Epithelial cell of proximal tubule (primary cell): ENCODE data around the gene CHST15. TPM values are rescaled to one million over a fixed set of nuclear protein-coding genes. Genes with fewer than 3 reads are reported as not detected.

Experiments
- DNase-seq: peaks from one replicate; pipeline ENCODE4 v3.0.0-alpha.2; 2011; ENCODE audit warnings: low read depth
- H3K4me3 ChIP-seq: 2 replicates; pipeline ENCODE4 v1.5.1; 2011; ENCODE audit warnings: low read depth, mild to moderate bottlenecking, low read length
- CTCF ChIP-seq: conservative IDR thresholded peaks from 2 replicates; pipeline ENCODE4 v1.5.1; 2012; ENCODE audit warnings: low read depth, mild to moderate bottlenecking, low read length
- total RNA-seq: library from RNA; depleted of rRNA; stranded (reverse); fragments of >200 nt; gene quantifications from 2 replicates; pipeline ENCODE4 v1.2.3, GENCODE V29; 2015

CHST15 gene
- total RNA-seq, 1 donor from 2014 or later = 20.6 TPM

DNA sequence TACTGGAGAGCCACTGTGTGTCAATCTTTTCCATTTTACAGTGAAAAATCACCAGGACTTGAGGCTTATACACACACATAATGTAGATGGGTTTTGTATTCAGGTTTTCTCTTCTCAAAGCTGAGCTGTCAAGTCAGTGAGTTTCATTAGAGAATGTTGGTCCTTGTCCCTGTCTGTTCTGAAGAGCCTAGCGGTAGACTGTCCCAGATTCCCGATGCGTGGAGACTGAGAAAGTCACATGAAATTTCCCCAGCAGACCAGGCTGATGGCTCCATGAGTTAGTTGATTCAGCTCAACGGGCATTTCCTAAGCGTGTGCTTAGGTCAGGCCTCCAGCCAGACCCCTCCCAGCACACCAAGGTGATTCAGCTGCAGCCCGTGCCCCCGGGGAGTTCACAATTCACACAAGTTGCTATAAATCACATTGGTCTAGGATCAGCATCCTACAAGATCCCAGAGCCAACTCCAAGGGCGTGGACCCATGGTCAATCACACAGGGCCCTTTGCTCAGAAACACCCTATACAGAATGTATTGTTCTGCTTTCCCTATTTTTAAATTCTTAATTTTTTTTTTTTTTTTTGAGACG, 17.2 kb downstream of the CHST15 start:
- TF ChIP-seq CTCF = no peak
- DNase-seq = no peak

GRCh38 chr10:124075231-124075955, 18.0 kb downstream of the CHST15 start:
- TF ChIP-seq CTCF = no peak
- DNase-seq = no peak
- no peak overlapping the region for H3K4me3 ChIP-seq

More for the DNA sequence above, 17.2 kb downstream of the CHST15 start:
- no peak overlapping the region for H3K4me3 ChIP-seq

DNA sequence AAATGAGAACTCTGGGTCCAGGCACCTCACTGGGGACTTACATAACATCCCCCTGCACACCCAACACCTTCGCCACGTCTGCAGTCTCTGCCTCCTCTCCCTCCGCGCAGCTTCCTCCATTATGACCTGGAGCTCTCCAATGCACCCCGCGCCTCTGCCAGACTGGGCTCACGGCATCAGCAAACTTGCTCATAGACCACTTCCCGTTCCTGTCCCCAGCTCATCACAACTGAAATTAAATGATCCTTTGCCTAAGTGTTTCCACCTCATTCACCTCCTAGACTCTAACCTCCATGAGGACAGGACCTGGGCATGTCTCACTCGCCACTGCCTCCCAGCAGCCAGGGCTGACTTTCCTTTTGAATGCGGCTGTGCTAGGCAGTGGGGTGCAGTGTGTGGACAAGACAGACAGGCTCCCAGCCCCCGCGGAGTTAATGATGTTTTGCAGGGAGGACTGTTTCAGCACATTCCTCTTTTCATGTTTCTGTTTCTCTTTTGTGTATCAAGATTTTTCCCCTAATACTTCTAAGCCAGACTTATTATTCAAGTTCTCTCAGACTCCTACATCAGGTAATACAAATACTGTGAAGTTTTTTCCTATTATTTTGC, 18.8 kb downstream of the CHST15 start:
- no peak for TF ChIP-seq CTCF
- DNase-seq = no peak
- H3K4me3 ChIP-seq = no peak overlapping the region

DNA sequence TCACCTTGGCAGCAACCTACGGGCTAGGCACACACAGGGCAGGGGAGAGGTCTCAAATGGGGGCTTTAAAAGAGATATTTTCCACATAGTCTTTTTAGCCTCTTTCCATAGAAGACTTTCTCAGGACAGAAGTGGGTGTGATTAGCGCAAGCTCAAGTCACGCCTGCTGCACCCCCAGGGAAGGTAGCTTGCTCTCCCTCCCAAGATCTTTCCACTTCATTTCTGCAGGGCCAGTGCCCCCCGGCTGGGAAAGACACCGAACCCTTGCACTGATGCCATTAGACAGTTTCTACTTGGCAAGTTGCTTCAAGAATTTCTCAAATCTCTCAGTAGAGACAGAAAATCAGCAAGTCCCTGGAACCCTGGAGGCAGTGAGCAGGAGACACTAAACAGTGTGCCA, 19.4 kb downstream of the CHST15 start:
- TF ChIP-seq CTCF = no peak
- no peak overlapping the region for H3K4me3 ChIP-seq
- DNase-seq = no peak

- H3K4me3 ChIP-seq = no peak overlapping the region
- DNase-seq = no peak
- no peak for TF ChIP-seq CTCF
Observed at GRCh38 chr10:124072541-124072940, 20.9 kb downstream of the CHST15 start.

DNA sequence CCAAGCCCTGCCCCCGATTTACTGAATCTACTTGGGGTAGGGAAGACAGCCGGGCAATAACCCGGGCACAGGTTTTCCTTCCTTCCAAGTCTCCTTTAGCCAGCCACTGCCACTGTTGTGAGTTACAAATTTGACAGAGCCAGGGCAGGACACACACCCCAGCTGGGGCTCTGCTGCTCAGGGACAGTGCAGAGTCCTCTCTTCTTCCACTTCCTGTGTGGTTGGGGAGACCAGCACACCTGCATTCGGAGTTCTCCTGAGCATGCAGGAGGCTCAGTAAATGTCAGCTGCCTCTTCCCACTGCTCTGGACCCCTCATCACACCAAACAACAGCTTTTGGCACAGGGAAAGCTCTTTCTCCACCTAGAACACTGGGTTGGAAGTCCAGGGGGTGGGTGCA, 21.3 kb downstream of the CHST15 start:
- no peak overlapping the region for H3K4me3 ChIP-seq
- TF ChIP-seq CTCF = no peak
- DNase-seq = no peak

DNA sequence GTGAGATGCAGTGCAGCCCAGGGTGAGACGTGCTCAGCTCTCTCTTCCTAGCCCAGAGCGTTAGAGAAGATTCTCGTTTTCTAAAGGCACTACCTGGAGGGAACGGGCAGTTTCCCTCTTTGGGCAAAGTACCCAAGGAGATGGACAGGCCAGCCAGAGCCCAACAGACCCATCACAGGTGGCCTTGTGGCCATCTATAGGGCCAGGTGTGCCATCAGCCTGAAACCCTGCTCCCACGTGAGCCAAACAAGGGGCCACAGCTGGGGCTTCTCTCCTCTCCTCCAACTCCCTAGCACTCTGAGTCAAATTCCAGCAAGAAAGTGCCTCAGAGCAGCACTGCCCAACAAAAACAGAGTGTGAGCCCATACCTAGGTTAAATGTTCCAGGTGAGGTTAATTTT, 22.3 kb downstream of the CHST15 start:
- DNase-seq = no peak
- no peak for TF ChIP-seq CTCF
- no peak overlapping the region for H3K4me3 ChIP-seq
